HG02840 (cell line): ENCODE data around the gene PTGES3L.
"Not testable (repeated sequence)": the region's sequence is repeated elsewhere in the genome, so short reads cannot be mapped to it uniquely, and the experiment has no call there.

Experiments used
- ATAC-seq: cut with Tn5 transposase; IDR thresholded peaks from one replicate; pipeline ENCODE4 v1.9.1; 2021; ENCODE audit warnings: mild to moderate bottlenecking, moderate library complexity, moderate number of reproducible peaks; ENCODE audit not compliant: unreplicated experiment, low FRiP score

The PTGES3L gene

GRCh38 chr17:42923472-42923871 is 56.4 kb downstream of the PTGES3L start:
- ATAC-seq: not testable (repeated sequence)

- ATAC-seq: no peak
Measured at GRCh38 chr17:42922294-42922693, 57.6 kb downstream of the PTGES3L start.

DNA sequence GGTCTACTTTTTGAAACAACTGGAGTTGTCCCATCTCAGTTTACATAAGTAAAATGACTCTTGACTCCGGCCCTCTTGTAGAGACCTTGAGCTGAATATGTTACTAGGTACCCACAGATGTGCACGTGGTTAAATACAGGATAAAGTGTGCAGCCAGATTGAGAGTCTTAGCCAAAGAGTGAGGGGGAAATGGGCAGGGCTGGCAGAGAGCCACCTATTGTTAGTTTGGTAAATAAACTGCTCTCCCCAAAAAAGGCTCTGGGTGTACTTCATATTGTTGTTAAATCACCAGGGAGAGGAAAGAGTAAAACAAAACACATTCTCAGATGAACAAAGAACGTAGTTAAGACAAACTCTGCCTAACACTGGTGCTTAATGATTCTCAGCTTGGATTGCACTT is 59.0 kb downstream of the PTGES3L start:
- ATAC-seq: no peak

DNA sequence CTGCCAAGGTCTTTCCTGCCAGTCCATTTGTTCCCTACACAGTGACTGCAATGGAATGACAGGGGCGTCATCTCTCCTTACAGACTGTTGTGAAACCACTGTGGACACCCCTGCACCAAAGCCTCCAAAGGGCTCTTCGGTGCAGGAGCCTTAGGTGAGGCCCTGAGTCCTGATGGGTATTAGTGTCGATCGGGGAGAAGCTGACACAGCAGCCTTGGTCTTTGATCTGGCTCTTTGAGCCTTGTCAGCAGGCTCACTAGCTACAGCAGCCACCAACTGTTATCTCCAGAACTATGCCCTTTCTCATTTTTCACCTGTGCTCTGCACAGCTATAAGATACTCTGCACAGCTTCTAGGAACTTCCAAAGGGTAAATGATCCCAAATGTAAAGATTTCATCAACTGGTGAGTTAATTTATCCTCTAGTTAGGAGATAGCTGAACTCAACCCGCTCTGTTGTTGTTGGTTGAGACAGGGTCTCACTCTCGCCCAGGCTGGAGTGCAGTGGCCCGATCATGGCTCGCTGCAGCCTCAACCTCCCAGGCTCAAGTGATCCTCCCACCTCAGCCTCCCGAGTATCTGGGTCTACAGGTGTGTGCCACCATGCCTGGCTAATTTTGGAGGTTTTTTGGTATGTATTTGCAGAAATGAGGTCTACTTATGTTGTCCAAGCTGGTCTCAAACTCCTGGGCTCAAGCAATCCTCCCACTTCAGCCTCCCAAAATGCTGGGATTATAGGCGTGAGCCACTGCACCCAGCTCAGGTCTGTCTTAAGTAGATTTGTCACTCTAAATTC is 59.6 kb downstream of the PTGES3L start:
- no peak for ATAC-seq

GRCh38 chr17:42919522-42920077 is 60.3 kb downstream of the PTGES3L start:
- not testable (repeated sequence) for ATAC-seq

DNA sequence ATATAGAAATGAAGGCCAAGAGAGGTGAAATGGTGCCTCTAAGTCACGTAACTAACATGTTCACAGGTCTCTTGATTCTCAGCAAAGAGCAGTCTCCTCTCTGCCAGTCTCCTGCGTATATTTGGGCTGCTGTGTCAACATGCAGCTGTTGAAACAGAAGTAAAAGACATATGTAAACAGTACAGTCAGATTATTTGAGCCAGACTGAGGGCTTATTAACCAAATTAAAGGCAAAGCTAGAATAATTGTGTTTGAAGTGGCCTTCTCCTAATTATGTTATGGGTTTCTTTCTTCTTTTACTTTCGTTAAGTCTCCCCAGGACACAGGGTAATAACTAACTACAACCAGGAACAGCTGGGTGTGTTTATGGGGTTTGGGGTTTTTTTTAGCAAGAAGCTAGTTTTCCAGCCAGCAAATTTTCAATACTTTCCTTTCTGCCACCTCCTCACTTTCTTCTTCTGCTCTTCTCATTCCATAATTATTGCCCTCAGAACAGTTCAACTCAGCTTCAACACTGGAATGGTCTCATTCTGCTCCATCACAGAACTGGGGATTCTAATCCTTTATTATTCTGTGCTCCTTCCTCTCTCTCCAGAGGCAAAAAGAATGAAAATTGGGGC is 60.9 kb downstream of the PTGES3L start:
- no peak for ATAC-seq
